Measurements from ENCODE around the gene AGAP3. TPM values are rescaled to one million over a fixed set of nuclear protein-coding genes. Genes with fewer than 3 reads are reported as not detected.

The AGAP3 gene
- total and polyA plus RNA-seq, 2 of the 4 experiments (the other 2 are of a cell fraction): 35.3 to 93.9 TPM

DNA sequence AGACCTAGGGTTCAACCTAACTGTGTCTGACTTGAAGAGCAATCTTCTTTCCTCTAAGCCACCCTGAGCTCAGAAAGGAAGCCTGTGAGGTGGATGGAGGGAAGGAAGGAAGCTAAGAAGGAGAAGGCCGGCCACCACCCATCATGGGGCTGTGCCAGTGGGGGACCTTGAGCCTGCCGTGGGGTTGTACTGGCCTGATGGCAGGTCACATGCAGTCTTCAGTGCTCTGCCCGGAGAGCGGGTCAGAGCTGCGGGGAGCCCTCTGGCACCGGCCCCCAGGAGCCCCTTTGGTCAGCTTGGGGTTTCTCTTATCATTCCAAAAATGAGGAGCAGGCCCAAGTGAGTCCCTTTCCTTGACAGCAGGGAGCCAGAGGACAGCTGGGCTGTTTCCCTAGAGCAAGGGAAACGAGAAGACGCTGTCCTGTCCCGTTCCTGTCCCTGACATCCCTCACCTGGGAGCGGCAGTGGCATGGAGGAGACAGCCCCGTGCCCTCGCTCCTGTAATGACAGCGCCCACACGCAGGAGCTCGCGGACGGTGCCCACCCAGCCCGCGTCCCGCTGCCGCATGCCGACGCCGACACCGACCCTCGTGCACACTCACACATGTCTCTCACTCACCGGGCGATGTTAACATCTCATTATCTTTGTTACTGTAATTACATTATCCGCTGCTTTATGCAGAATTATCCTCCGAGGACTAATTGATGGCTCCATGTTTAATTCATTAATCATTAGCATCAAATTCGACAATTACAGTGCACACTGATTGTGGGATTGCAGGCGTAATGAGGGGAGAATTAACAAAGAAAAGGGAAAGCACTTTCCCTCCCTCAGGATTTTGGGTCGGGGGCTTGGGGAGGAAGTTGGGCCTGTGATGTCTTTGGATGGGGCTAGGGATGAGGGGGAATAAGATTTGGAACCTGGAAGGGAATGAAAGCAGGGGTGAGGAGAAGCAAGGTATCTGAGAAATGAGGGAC is 49.9 kb downstream of the AGAP3 start:
- H2AFZ ChIP-seq (replicated peaks; ENCODE audit: low read length, poor library complexity): no peak overlapping the region
- no peak overlapping the region for H2BK120ac ChIP-seq (ENCODE audit: low read depth, low read length)
- no peak overlapping the region for H3K56ac ChIP-seq (ENCODE audit: extremely low read depth, insufficient read depth, low read length)
- no peak for DNase-seq
- H3K4me2 ChIP-seq (ENCODE audit: low read depth, low read length): no peak overlapping the region
- BruUV-seq (replicated peaks): no TSS peak
- peaks cover 3% of the 10 kb centered on the region; the same call in 1 of the 2 replicates for H4K20me1 ChIP-seq (ENCODE audit: insufficient read depth, low read length)
- in situ Hi-C loops (cut with MboI; ENCODE audit: low sequenced_read_pairs): no loop called here
- no peak overlapping the region for H3K27ac ChIP-seq (ENCODE audit: insufficient read depth, low read length)
- no peak overlapping the region for H3K23ac ChIP-seq (ENCODE audit: low read depth, low read length)
- no peak overlapping the region for H2BK20ac ChIP-seq (ENCODE audit: low read depth, low read length)
- H4K5ac ChIP-seq (ENCODE audit: low read depth, low read length): no peak overlapping the region
- no peak overlapping the region for H3K4me3 ChIP-seq (ENCODE audit: insufficient read depth, low read depth, low read length)
- no peak overlapping the region for H3K18ac ChIP-seq (ENCODE audit: low read depth, low read length)
- H3K9ac ChIP-seq (ENCODE audit: low read depth, low read length): no peak overlapping the region
- intact Hi-C loops (cut with micrococcal nuclease): no loop called here
- H2AK5ac ChIP-seq (ENCODE audit: low read depth, low read length): no peak overlapping the region
- POLR2A ChIA-PET (ENCODE audit: unreplicated experiment): no interaction called here
- ATAC-seq (ENCODE audit: low read depth): no peak
- no peak overlapping the region for H3K4ac ChIP-seq (ENCODE audit: low read depth, low read length)
- no peak overlapping the region for H3K14ac ChIP-seq (replicated peaks; ENCODE audit: low read depth, low read length)
- no peak overlapping the region for H4K8ac ChIP-seq (ENCODE audit: low read depth in 2 of 2, low read length in 2 of 2)
- H4K91ac ChIP-seq (ENCODE audit: insufficient read depth, low read depth, low read length): no peak overlapping the region
- H2AK9ac ChIP-seq (replicated peaks; ENCODE audit: low read depth, low read length, poor library complexity): no peak overlapping the region
- dilution Hi-C loops (cut with HindIII; ENCODE audit: low sequenced_read_pairs, unreplicated experiment): no loop called here
- H3K27me3 ChIP-seq (ENCODE audit: control insufficient read depth, insufficient read depth, low read length): no peaks in the 10 kb centered on the region
- 91% methylated on average over 16 of the region's 33 CpGs; no CpG with 5 or more reads in 1 of the 2 experiments for WGBS, 2 experiments (ENCODE audit: extremely low coverage in 2 of 2, insufficient read length in 1 of 2)
- H3K9me3 ChIP-seq (ENCODE audit: control insufficient read depth, insufficient read depth, low read length): no peaks in the 10 kb centered on the region
- H2BK5ac ChIP-seq (ENCODE audit: low read depth, low read length, poor library complexity, severe bottlenecking): no peak overlapping the region
- no peaks in the 10 kb centered on the region; the same call in 1 of the 2 replicates for H3K9me1 ChIP-seq (ENCODE audit: insufficient read depth, low read length)
- no peaks in the 10 kb centered on the region for H3K4me1 ChIP-seq (ENCODE audit: control insufficient read depth, insufficient read depth, low read length)
- peaks cover 0 to 4% of the 10 kb centered on the region in 2 experiments; a peak in 2 of 4 replicates for H3K79me1 ChIP-seq (ENCODE audit: low read depth in 1 of 2, low read length in 2 of 2)
- CTCF ChIA-PET: interaction anchor here (0.5 kb wide), 1 partner anchor 27 kb away, joined by 3 read pairs; no protein-coding TSS in a partner anchor
- H2BK15ac ChIP-seq (ENCODE audit: low read depth, low read length): no peak overlapping the region
- H3K36me3 ChIP-seq (ENCODE audit: control insufficient read depth, insufficient read depth, low read length): peaks cover 77% of the 10 kb centered on the region
- TF ChIP-seq CHD1 (IDR thresholded peaks at IDR 0.05; ENCODE audit: low read depth, low read length): no peak
- TF ChIP-seq MAZ (IDR thresholded peaks at IDR 0.05; ENCODE audit: borderline replicate concordance, low read depth, low read length): no peak
- no peak for TF ChIP-seq CEBPB (IDR thresholded peaks at IDR 0.05; ENCODE audit: low read depth, low read length)
- no peak for TF ChIP-seq RFX5 (IDR thresholded peaks at IDR 0.05; ENCODE audit: low read depth, low read length)
- no peak for TF ChIP-seq MAFK (IDR thresholded peaks at IDR 0.05; ENCODE audit: low read depth, low read length)
- TF ChIP-seq FOS (IDR thresholded peaks at IDR 0.05; ENCODE audit: low read depth, low read length): no peak
- TF ChIP-seq NFE2L2 (IDR thresholded peaks at IDR 0.05; ENCODE audit: low read depth, low read length): no peak
- no peak for TF ChIP-seq BHLHE40 (IDR thresholded peaks at IDR 0.05; ENCODE audit: low read depth, low read length)
- no peak for TF ChIP-seq MXI1 (IDR thresholded peaks at IDR 0.05; ENCODE audit: borderline replicate concordance, low read depth, low read length)
- TF ChIP-seq RCOR1 (IDR thresholded peaks at IDR 0.05; ENCODE audit: insufficient replicate concordance, low read length): no peak
- TF ChIP-seq, protein P1, sequence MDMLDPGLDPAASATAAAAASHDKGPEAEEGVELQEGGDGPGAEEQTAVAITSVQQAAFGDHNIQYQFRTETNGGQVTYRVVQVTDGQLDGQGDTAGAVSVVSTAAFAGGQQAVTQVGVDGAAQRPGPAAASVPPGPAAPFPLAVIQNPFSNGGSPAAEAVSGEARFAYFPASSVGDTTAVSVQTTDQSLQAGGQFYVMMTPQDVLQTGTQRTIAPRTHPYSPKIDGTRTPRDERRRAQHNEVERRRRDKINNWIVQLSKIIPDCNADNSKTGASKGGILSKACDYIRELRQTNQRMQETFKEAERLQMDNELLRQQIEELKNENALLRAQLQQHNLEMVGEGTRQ (IDR thresholded peaks at IDR 0.05; ENCODE audit: low read depth, low read length): no peak
- TF ChIP-seq POLR2A (IDR thresholded peaks at IDR 0.05; ENCODE audit: low read depth, low read length): no peak
- TF ChIP-seq RAD21 (IDR thresholded peaks at IDR 0.05; ENCODE audit: low read length): no peak
- TF ChIP-seq, protein P2, sequence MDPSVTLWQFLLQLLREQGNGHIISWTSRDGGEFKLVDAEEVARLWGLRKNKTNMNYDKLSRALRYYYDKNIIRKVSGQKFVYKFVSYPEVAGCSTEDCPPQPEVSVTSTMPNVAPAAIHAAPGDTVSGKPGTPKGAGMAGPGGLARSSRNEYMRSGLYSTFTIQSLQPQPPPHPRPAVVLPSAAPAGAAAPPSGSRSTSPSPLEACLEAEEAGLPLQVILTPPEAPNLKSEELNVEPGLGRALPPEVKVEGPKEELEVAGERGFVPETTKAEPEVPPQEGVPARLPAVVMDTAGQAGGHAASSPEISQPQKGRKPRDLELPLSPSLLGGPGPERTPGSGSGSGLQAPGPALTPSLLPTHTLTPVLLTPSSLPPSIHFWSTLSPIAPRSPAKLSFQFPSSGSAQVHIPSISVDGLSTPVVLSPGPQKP (IDR thresholded peaks at IDR 0.05; ENCODE audit: borderline replicate concordance, low read depth, low read length): no peak
